HG02870 (cell line): ENCODE results near the gene BIRC6.
"Not testable (repeated sequence)": the region's sequence is repeated elsewhere in the genome, so short reads cannot be mapped to it uniquely, and the experiment has no call there.

Experiments used
- ATAC-seq: cut with Tn5 transposase; IDR thresholded peaks from one replicate; pipeline ENCODE4 v1.9.1; 2021; ENCODE audit warnings: mild to moderate bottlenecking, moderate library complexity; ENCODE audit not compliant: unreplicated experiment

Gene BIRC6

GRCh38 chr2:32436150-32436549 lies 79.3 kb downstream of the BIRC6 start:
- ATAC-seq: no peak

- ATAC-seq: no peak
Observed at GRCh38 chr2:32442020-32442467, 85.2 kb downstream of the BIRC6 start.

GRCh38 chr2:32446369-32446768 lies 89.5 kb downstream of the BIRC6 start:
- no peak for ATAC-seq

GRCh38 chr2:32450851-32451250 lies 94.0 kb downstream of the BIRC6 start:
- no peak for ATAC-seq

GRCh38 chr2:32452338-32453064 lies 95.7 kb downstream of the BIRC6 start:
- no peak for ATAC-seq

GRCh38 chr2:32453242-32454062 lies 96.6 kb downstream of the BIRC6 start:
- ATAC-seq: no peak

GRCh38 chr2:32455816-32456215 lies 99.0 kb downstream of the BIRC6 start:
- no peak for ATAC-seq

- ATAC-seq: no peak
Observed at GRCh38 chr2:32456808-32457207, 100.0 kb downstream of the BIRC6 start.

- ATAC-seq: no peak
Observed at GRCh38 chr2:32457814-32458213, 101.0 kb downstream of the BIRC6 start.

- not testable (repeated sequence) for ATAC-seq
Observed at GRCh38 chr2:32460861-32461260, 104.0 kb downstream of the BIRC6 start.

GRCh38 chr2:32463110-32463509 lies 106.3 kb downstream of the BIRC6 start:
- ATAC-seq: no peak

- ATAC-seq: no peak
Observed at GRCh38 chr2:32464431-32464830, 107.6 kb downstream of the BIRC6 start.

- ATAC-seq: no peak
Observed at GRCh38 chr2:32472605-32473004, 115.8 kb downstream of the BIRC6 start.

- ATAC-seq: no peak
Observed at GRCh38 chr2:32474381-32474780, 117.6 kb downstream of the BIRC6 start.

GRCh38 chr2:32478889-32479620 lies 122.2 kb downstream of the BIRC6 start:
- no peak for ATAC-seq

GRCh38 chr2:32479993-32480392 lies 123.2 kb downstream of the BIRC6 start:
- no peak for ATAC-seq

- no peak for ATAC-seq
Observed at GRCh38 chr2:32482471-32482870, 125.6 kb downstream of the BIRC6 start.

GRCh38 chr2:32484937-32485336 lies 128.1 kb downstream of the BIRC6 start:
- ATAC-seq: no peak

- ATAC-seq: no peak
Observed at GRCh38 chr2:32485399-32485798, 128.6 kb downstream of the BIRC6 start.

GRCh38 chr2:32489061-32489460 lies 132.2 kb downstream of the BIRC6 start:
- ATAC-seq: no peak

GRCh38 chr2:32491346-32491745 lies 134.5 kb downstream of the BIRC6 start:
- no peak for ATAC-seq
